ENCODE measurements around the gene RSAD1. TPM values are rescaled to one million over a fixed set of nuclear protein-coding genes. Genes with fewer than 3 reads are reported as not detected.

Gene RSAD1
- total and polyA plus RNA-seq, 2 donors: 18.7 to 36.4 TPM

DNA sequence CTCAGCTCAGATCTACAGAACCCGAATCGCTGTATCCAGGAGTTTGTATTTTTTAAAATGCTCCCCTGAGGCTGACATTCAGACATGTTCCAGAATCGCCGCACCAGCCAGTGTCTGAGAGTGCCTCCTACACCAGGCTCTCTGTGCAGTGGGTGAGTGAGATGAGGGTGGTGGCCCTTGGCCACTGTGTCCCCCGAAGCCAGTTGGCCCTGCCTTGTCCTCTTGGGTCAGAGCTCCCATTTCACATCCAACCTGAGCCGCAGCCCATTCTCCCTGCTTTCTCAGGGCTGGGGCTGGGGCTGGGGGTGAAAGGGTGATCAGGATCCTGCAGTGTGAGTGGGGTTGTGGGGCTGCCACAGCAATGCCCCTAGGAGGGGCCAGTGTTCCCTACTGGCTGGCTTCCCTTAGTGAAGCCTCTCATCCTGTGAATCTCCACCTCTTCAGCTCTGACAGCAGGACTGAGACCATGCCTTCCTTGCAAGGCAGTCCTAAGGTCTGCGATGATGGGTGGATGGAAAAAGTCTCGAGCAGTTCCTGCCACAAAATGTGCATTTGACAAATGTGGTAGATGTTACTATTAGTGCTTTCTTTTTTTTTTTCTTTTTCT is 16.7 kb downstream of the RSAD1 start:
- Histone ChIP-seq H3K4me3 (ENCODE audit: low read length in 2 of 2) (no peak overlapping the region), H3K27ac (ENCODE audit: low read depth in 1 of 2, low read length in 1 of 2) (no peak overlapping the region), H3K36me3 (ENCODE audit: control insufficient read depth in 2 of 2, insufficient read depth in 2 of 2, low read length in 1 of 2) (no peaks in the 10 kb centered on the region), H3K4me1 (ENCODE audit: control insufficient read depth in 2 of 2, insufficient read depth in 2 of 2, low read length in 2 of 2) (no peaks in the 10 kb centered on the region), H3K27me3 (ENCODE audit: control insufficient read depth in 2 of 2, insufficient read depth in 1 of 2, low read length in 1 of 2) (peaks cover 0 to 4% of the 10 kb centered on the region in 2 donors), H3K9me3 (ENCODE audit: control insufficient read depth in 2 of 2, insufficient read depth in 1 of 2, low read length in 1 of 2) (no peaks in the 10 kb centered on the region)
- no peak for DNase-seq (ENCODE audit: low read depth in 6 of 9, low spot score in 9 of 9)
- 95% methylated on average over 8 of the region's 8 CpGs for WGBS

DNA sequence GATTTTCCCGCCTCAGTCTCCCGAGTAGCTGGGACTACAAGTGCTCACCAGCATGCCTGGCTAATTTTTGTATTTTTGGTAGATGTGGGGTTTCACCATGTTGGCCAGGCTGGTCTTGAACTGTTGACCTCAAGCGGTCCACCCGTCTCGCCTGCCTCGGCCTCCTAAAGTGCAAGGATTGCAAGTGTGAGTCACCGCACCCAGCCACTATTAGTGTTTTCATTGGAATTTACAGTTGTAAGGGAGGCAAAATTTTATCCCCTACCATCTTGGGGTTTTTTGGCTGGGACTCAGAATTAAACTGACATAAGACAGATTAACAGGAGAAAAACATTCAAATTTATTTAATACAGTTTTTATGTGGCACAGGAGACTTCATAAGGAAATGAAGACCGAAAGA is 17.3 kb downstream of the RSAD1 start:
- 97% methylated on average over 8 of the region's 8 CpGs for WGBS
- no peaks in the 10 kb centered on the region for H3K9me3 ChIP-seq (ENCODE audit: control insufficient read depth in 2 of 2, insufficient read depth in 1 of 2, low read length in 1 of 2)
- DNase-seq (ENCODE audit: low read depth in 6 of 9, low spot score in 9 of 9): no peak

DNA sequence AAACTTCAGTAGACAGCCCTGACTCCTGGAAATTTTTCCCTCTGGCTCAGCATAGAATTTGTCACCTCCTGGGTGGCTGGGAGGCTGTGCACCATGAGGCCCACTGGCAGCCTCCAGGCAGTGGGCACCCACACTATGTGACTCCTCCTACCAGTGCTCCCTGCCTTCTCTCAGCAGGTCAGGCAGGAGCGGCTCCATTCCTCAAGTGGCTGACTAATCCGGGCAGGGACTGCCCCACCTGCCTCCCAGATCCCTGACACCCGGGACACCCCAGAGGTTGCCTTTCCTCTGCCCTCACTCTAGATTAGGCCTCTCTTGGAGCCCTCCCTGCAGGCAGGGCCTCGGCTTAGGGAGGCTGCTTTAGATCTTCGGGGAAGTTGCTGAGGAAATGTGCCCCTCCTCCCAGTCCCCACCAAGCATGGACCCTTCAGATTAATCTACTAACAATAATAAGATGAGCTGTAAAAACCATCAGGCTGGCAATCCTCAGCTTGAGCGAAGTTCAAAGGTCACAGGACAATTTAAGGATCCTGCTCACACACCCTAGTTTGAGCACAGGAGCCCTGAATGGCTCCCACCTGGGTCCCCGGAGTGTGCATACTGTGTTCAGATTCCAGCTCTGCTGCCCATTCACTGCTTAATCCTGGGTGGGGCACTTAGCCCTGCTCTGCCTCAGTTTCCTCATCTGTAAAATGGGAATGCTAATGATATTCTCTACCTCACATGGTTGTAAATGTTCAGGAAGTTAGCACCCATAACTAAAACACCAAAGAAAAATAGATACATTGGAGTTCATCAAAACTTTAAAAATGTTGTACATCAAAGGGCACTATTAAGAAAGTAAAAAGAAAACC is 19.6 kb downstream of the RSAD1 start:
- H3K27ac ChIP-seq (ENCODE audit: low read depth in 1 of 2, low read length in 1 of 2): no peak overlapping the region
- DNase-seq (ENCODE audit: low read depth in 6 of 9, low spot score in 9 of 9): no peak

More for the DNA sequence above, 17.3 kb downstream of the RSAD1 start:
- Histone ChIP-seq H3K27me3 (ENCODE audit: control insufficient read depth in 2 of 2, insufficient read depth in 1 of 2, low read length in 1 of 2) (peaks cover 0 to 4% of the 10 kb centered on the region in 2 donors), H3K27ac (ENCODE audit: low read depth in 1 of 2, low read length in 1 of 2) (no peak overlapping the region), H3K4me1 (ENCODE audit: control insufficient read depth in 2 of 2, insufficient read depth in 2 of 2, low read length in 2 of 2) (no peaks in the 10 kb centered on the region), H3K4me3 (ENCODE audit: low read length in 2 of 2) (no peak overlapping the region), H3K36me3 (ENCODE audit: control insufficient read depth in 2 of 2, insufficient read depth in 2 of 2, low read length in 1 of 2) (no peaks in the 10 kb centered on the region)

DNA sequence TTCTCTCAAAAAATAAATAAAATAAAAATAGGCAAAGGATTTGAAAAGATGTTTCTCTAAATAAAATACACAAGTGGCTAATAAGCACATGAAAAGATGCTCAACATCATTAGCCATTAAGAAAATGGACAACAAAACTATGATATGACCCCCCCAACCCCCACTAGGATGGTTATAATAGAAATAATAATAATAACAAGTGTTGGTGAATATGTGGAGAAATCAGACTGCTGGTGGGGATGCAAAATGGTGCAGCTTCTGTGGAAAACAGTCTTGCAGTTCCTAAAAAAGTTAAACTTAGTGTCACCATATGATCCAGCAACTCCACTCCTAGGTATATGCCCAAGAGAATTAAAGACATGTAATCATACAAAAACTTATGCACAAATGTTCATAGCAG is 20.6 kb downstream of the RSAD1 start:
- no peaks in the 10 kb centered on the region for H3K36me3 ChIP-seq (ENCODE audit: control insufficient read depth in 2 of 2, insufficient read depth in 2 of 2, low read length in 1 of 2)
- no peak overlapping the region for H3K4me3 ChIP-seq (ENCODE audit: low read length in 2 of 2)
- no peaks in the 10 kb centered on the region for H3K9me3 ChIP-seq (ENCODE audit: control insufficient read depth in 2 of 2, insufficient read depth in 1 of 2, low read length in 1 of 2)
- no peak for DNase-seq (ENCODE audit: low read depth in 6 of 9, low spot score in 9 of 9)
- H3K27me3 ChIP-seq (ENCODE audit: control insufficient read depth in 2 of 2, insufficient read depth in 1 of 2, low read length in 1 of 2): peaks cover 0 to 9% of the 10 kb centered on the region in 2 donors
- H3K27ac ChIP-seq (ENCODE audit: low read depth in 1 of 2, low read length in 1 of 2): no peak overlapping the region
- H3K4me1 ChIP-seq (ENCODE audit: control insufficient read depth in 2 of 2, insufficient read depth in 2 of 2, low read length in 2 of 2): peaks cover 0 to 8% of the 10 kb centered on the region in 2 donors

More for the DNA sequence above, 19.6 kb downstream of the RSAD1 start:
- Histone ChIP-seq H3K4me3 (ENCODE audit: low read length in 2 of 2) (no peak overlapping the region), H3K36me3 (ENCODE audit: control insufficient read depth in 2 of 2, insufficient read depth in 2 of 2, low read length in 1 of 2) (no peaks in the 10 kb centered on the region), H3K4me1 (ENCODE audit: control insufficient read depth in 2 of 2, insufficient read depth in 2 of 2, low read length in 2 of 2) (no peaks in the 10 kb centered on the region), H3K9me3 (ENCODE audit: control insufficient read depth in 2 of 2, insufficient read depth in 1 of 2, low read length in 1 of 2) (no peaks in the 10 kb centered on the region), H3K27me3 (ENCODE audit: control insufficient read depth in 2 of 2, insufficient read depth in 1 of 2, low read length in 1 of 2) (peaks cover 0 to 9% of the 10 kb centered on the region in 2 donors)
- WGBS: 95% methylated on average over 7 of the region's 7 CpGs

DNA sequence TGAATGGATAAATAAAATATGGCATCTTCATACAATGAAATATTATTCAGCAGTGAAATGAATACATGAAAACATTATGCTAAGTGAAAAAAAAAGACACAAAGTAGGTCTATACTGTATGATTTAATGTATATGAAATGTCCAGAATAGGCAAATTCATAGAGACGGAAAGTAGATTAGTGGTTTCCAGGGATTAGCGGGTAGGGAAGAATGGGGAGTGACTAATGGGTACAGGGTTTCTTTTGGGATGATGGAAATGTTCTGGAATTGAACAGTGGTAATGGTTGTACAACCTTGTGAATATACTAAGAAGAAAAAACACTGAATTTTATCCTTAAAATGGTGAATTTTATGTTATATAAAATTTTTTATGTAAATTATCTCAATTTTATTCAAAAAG is 21.1 kb downstream of the RSAD1 start:
- WGBS: 98% methylated on average over 2 of the region's 2 CpGs
- no peaks in the 10 kb centered on the region for H3K9me3 ChIP-seq (ENCODE audit: control insufficient read depth in 2 of 2, insufficient read depth in 1 of 2, low read length in 1 of 2)
- H3K27me3 ChIP-seq (ENCODE audit: control insufficient read depth in 2 of 2, insufficient read depth in 1 of 2, low read length in 1 of 2): peaks cover 0 to 9% of the 10 kb centered on the region in 2 donors
- H3K4me3 ChIP-seq (ENCODE audit: low read length in 2 of 2): no peak overlapping the region
- H3K4me1 ChIP-seq (ENCODE audit: control insufficient read depth in 2 of 2, insufficient read depth in 2 of 2, low read length in 2 of 2): peaks cover 0 to 12% of the 10 kb centered on the region in 2 donors
- H3K27ac ChIP-seq (ENCODE audit: low read depth in 1 of 2, low read length in 1 of 2): no peak overlapping the region
- DNase-seq (ENCODE audit: low read depth in 6 of 9, low spot score in 9 of 9): no peak
- no peaks in the 10 kb centered on the region for H3K36me3 ChIP-seq (ENCODE audit: control insufficient read depth in 2 of 2, insufficient read depth in 2 of 2, low read length in 1 of 2)

DNA sequence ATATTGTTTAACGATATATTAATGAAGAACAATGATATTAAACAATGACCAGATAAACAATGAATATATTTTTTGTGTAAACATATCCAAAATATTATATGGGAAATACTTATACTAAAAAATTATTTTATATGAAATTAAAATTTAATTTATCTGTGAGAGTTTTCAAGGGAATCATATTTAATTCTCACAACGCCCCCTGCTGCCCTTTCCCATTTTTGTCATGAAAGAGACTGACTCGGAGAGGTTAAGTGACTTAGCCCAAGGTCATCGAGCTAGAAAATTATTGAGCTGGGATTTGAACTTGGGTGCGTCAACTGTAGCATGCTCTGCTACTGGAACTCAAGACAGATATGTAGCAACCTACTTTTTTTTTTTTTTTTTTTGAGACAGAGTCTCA is 22.4 kb downstream of the RSAD1 start:
- peak in 1 of 9 donors; percentile 33 for DNase-seq (ENCODE audit: low read depth in 6 of 9, low spot score in 9 of 9)
- WGBS: 47% methylated on average over 5 of the region's 5 CpGs
- Histone ChIP-seq H3K9me3 (ENCODE audit: control insufficient read depth in 2 of 2, insufficient read depth in 1 of 2, low read length in 1 of 2) (no peaks in the 10 kb centered on the region), H3K27me3 (ENCODE audit: control insufficient read depth in 2 of 2, insufficient read depth in 1 of 2, low read length in 1 of 2) (peaks cover 0 to 13% of the 10 kb centered on the region in 2 donors), H3K36me3 (ENCODE audit: control insufficient read depth in 2 of 2, insufficient read depth in 2 of 2, low read length in 1 of 2) (no peaks in the 10 kb centered on the region), H3K27ac (ENCODE audit: low read depth in 1 of 2, low read length in 1 of 2) (no peak overlapping the region), H3K4me1 (ENCODE audit: control insufficient read depth in 2 of 2, insufficient read depth in 2 of 2, low read length in 2 of 2) (peaks cover 0 to 13% of the 10 kb centered on the region in 2 donors), H3K4me3 (ENCODE audit: low read length in 2 of 2) (no peak overlapping the region)

DNA sequence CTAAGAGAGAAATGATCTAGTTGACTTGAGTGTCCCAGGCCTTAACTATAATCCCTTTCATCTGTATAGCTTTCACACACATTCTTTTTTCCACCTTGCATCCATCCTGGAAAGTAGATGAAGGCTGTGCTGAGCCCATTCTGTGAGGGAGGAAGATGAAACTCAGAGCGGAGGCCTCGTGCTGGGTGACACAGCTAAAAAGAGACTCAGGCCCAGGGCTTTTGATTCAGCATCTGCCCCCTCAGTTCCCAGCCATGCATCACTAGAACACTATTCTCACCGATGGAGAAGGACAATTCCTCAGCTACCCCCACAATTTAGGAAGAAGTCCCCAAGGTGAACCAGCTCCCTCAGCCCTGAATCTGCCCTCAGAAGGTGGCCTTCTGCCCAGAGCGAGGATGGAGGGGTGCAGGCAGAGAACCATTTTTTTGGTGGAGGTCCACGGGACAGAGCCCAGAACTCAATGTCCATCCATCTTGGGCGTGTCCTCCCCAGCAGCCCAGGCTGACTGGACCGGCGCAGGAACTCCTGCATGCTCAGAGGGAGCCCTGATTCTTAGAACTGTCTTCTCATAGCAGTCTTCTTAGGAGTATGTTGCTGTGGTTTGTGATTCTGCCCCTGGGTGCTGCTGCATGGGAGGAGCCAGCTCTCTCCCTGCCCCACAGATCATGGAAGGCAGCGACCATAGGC is 23.8 kb downstream of the RSAD1 start:
- peaks cover 0 to 14% of the 10 kb centered on the region in 2 donors for H3K4me1 ChIP-seq (ENCODE audit: control insufficient read depth in 2 of 2, insufficient read depth in 2 of 2, low read length in 2 of 2)
- H3K27ac ChIP-seq (ENCODE audit: low read depth in 1 of 2, low read length in 1 of 2): no peak overlapping the region
- no peaks in the 10 kb centered on the region for H3K36me3 ChIP-seq (ENCODE audit: control insufficient read depth in 2 of 2, insufficient read depth in 2 of 2, low read length in 1 of 2)
- no peak for DNase-seq (ENCODE audit: low read depth in 6 of 9, low spot score in 9 of 9)
- no peak overlapping the region for H3K4me3 ChIP-seq (ENCODE audit: low read length in 2 of 2)
- WGBS: 93% methylated on average over 9 of the region's 9 CpGs
- H3K27me3 ChIP-seq (ENCODE audit: control insufficient read depth in 2 of 2, insufficient read depth in 1 of 2, low read length in 1 of 2): peaks cover 0 to 17% of the 10 kb centered on the region in 2 donors
- no peaks in the 10 kb centered on the region for H3K9me3 ChIP-seq (ENCODE audit: control insufficient read depth in 2 of 2, insufficient read depth in 1 of 2, low read length in 1 of 2)

DNA sequence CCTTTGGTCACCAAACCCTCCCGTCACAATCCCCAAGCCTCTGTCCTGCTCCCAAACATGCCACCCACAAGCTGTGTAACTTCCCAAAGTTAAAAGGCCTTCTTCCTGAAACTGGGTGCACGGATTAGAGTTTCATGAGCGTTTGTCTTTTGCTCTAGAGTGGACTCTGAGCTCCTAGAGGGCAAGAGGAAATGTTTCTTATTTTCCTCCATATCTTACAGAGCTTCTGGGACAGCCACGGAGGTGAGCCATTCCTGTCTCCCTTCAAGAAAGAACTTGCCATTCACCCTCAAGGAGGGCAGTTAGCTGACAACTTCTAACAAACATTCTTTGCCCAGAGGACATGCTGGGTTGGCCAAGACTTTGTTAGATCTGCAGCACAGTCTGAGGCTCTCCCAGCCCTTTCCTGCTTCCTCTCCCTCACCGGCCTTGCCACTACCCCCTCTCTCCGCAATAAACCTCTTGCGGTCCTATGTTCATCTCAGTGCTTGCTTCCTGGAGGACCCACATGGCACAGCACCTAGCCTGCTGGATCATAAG is 27.0 kb downstream of the RSAD1 start:
- 81% methylated on average over 7 of the region's 7 CpGs for WGBS
- Histone ChIP-seq H3K4me3 (ENCODE audit: low read length in 2 of 2) (no peak overlapping the region), H3K4me1 (ENCODE audit: control insufficient read depth in 2 of 2, insufficient read depth in 2 of 2, low read length in 2 of 2) (peaks cover 8 to 31% of the 10 kb centered on the region in 2 donors), H3K27ac (ENCODE audit: low read depth in 1 of 2, low read length in 1 of 2) (no peak overlapping the region), H3K9me3 (ENCODE audit: control insufficient read depth in 2 of 2, insufficient read depth in 1 of 2, low read length in 1 of 2) (peaks cover 0 to 2% of the 10 kb centered on the region in 2 donors), H3K36me3 (ENCODE audit: control insufficient read depth in 2 of 2, insufficient read depth in 2 of 2, low read length in 1 of 2) (no peaks in the 10 kb centered on the region), H3K27me3 (ENCODE audit: control insufficient read depth in 2 of 2, insufficient read depth in 1 of 2, low read length in 1 of 2) (peaks cover 0 to 29% of the 10 kb centered on the region in 2 donors)
- DNase-seq (ENCODE audit: low read depth in 6 of 9, low spot score in 9 of 9): no peak

Measured in thymus (tissue), 11 donors.